NK-92 treated with Interleukin-12 subunit alpha and Interleukin-12 subunit beta, amount 100 ng/mL, for 24 hours (cell line): ENCODE results near the gene SLC43A3.

Experiments used
- DNase-seq: peaks from one replicate; lab custom pipeline; 2025; lab: John Stamatoyannopoulos, UW

Gene SLC43A3

DNA sequence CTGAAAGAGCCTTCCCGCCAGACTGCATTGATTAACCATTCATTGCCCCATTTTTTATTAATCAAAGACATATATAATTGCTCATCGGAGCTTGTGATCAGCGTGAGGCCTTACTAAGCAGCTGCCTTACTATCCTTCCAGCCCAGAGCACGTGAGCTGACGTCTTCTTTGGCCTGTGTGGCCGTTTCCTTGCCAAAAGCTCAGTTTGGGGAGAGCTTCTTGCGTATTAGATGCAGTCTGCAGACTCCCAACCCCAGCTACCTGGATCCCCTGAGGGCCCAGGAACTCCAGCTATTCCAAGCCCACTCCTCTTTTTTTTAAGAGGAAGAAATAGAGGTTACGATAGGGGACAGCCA lies 784 bp upstream of the SLC43A3 start:
- DNase-seq = no peak

DNA sequence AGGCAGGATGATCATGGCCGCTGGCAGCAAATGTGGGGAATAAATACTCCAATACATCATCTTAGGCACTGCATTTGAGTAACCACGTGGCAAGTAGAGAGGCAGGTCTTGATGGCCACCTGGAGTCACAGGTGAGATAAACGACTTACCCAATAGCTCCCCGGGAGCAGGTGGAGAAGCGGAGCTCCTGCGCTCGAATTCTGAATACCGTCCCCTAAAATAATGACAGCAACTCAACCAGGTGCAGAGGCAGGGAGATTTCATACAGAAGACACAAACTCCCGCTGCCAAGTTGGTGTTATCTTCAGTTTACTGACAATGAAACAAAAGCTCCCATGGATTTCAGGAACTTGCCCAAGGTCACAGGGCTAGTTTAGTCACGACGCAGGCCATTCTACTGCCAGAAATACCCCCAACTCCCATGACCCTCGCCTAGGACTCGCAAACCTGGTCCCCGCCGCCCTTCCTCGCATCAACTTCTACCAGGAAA lies 437 bp downstream of the SLC43A3 start:
- DNase-seq = no peak

GRCh38 chr11:57425565-57426438 lies 1.1 kb downstream of the SLC43A3 start:
- DNase-seq = no peak

DNA sequence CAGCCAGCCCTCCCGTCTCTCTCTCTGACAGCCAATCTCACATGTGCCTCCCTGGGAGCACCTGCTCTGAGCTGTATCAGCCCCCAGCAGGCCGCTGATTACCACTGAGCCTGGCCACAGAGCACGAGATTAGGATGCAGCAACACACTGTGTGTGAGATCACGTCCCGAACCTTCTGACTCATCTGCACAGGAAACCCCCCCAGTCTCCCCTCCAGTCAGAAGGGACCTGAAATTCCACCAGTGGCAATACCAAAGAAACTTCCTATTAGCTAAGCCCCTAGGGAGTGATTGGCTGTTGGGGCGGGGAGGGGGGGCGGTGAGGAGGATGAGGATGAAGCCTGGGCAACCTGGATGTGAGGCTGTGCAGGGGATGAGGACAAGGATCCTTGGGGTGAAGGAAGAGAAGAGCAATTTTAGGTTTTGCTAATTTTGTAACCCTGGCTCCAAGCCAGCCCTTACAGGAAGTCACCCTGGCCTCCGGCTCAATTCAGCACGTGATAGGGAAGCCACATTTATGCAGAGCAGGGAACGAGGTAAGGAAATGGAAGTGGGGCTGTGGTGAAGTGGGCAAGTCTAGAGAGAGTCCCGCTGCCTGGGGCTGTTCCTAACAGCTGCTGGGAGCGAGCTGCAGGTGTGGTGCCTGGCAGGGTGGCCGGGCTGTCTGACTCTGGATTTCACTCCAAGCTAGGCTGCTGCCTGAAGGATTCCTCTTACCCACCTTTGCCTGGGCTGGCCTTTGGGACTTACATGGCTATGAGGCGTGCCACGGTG lies 1.9 kb downstream of the SLC43A3 start:
- DNase-seq = peak; percentile 89

GRCh38 chr11:57424137-57424791 lies 2.7 kb downstream of the SLC43A3 start:
- no peak for DNase-seq

DNA sequence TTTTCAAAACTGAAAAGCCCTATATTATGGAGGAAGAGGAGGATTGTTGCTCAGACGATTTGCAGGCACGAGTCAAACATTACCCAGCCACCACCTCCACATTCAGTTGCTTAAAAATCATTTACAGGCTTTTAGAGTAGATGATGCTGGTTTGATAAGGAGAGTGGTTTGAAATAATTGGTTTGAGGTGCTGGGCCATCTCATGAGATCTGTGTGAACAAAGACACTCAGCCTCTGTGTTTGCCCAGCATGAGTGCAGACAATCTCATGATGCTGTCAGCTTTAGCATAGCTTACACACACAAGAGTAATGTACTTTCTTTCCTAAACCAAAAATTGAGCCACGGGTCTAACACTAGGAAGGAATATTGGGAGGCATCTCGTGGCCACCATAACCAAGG lies 4.3 kb downstream of the SLC43A3 start:
- DNase-seq = no peak

DNA sequence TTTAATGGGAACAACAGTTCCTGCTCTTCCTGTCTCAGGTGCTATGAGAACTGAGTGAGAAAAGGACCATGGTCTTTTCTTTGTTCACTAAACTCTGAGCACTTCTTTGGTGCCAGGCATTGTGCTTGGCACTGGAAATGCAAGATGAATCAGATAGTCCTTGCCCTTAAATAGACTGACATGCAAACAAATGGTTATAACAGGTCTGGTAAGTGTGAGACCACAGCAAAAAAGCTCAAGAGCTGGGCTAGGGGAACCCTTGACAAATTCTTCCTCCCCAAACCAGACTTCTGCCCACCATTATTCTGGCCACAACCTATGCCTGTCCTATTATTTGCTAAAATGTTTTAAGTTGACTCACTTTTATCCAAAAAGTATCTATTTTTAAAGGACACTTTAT lies 5.1 kb downstream of the SLC43A3 start:
- peak; percentile 12 for DNase-seq

DNA sequence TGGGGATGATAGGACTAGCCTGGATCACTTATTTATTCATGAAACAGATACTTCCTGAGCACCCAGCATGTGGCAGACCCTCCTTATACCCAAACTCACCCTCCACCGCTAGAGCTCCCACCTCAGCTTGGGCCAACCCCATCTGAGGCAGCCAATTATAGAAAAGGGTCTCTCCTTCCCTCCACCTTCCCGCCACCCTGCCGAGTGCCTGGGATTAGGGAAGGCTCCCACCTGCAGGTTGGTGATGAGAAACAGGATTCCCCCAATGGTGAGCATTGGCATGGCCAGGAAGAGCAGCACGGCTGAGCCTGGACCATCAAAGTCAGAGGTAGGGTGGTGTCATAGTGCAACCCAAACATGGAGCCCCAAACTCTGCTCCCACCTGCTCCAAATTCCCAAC lies 5.9 kb downstream of the SLC43A3 start:
- DNase-seq = no peak

DNA sequence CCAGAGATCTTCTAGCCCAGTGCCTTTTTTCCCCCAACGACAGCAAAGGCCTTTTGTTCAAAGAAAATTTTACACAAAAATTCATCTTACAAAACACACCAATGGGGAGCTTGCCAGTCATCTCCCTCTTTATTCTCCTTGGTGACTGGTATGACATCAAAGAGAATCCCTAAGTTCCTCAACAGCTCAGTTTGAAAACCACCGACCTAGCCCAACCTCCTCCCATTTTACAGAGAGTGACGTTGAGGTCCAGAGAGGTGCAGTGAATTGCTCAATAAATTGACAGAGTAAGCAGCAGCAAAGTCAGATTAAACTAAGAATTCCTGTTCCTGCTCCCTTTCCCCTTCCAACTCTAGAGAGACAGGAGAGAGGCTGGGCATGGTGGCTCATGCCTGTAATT lies 7.8 kb downstream of the SLC43A3 start:
- DNase-seq = no peak

DNA sequence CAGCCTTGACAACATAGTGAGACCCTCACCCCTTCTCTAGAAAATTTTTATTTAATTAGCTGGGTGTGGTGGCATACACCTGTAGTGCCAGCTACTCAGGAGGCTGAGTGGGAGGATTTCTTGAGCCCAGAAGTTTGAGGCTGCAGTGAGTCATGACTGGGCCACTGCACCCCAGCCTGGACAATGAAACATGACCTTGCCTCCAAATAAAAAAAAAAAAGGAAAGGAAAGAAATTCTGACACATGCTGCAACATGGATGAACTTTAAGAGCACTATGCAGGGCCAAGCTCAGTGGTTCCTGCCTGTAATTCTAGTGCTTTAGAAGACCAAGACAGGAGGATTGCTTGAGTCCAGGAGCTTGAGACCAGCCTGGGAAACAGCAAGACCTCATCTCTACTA lies 8.8 kb downstream of the SLC43A3 start:
- DNase-seq = no peak

DNA sequence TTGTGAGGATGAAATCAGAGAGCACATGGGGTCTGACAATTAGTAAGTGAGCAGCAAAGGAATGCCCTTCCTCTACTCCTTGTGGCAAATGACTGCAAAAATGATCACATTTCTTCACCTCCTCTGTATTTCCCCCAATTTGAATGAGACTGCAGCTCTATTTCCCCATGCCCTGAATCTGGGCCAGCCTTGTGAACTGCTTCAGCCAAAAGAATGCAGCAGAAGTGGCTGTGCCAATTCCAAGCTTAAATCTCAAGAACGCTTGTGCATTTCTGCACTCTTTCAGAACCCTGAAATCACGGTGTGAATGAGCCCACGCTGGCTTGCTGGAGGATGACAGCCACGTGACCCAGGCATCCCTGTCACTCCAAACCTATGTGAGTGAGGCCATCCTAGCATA lies 9.9 kb downstream of the SLC43A3 start:
- no peak for DNase-seq

- no peak for DNase-seq
Observed at GRCh38 chr11:57416436-57416835, 10.5 kb downstream of the SLC43A3 start.

DNA sequence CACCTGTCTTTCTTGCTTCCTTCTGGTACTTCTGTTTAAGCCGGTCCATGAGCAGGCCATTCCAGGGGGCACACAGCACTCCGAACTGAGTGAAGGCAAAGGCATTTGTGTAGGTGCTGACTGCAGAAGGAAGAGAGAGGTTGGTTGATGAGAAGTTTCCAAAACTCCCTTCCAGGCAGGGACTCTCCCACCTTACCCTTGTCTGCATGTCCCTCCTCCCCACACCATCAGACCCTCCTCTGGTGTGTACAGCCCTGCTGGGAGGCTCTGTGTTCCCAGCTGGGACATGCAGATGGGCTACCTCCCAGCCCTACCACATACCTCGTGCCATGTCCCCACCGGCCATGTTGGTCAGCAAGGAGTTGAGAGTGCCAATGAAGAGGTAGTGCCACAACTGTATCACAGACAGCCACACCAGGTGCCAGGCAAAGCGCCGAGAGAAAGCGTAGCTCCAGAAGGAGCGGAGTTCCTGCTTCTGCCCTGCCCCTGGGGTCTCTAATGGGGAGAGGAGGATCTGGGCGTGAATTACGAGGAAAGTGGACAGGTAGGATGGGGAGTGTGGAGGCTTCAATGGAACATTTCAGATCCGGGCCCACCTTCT lies 12.2 kb downstream of the SLC43A3 start:
- no peak for DNase-seq

GRCh38 chr11:57413681-57414080 lies 13.2 kb downstream of the SLC43A3 start:
- no peak for DNase-seq

GRCh38 chr11:57410287-57410686 lies 16.6 kb downstream of the SLC43A3 start:
- no peak for DNase-seq

GRCh38 chr11:57409321-57410100 lies 17.4 kb downstream of the SLC43A3 start:
- DNase-seq = no peak

DNA sequence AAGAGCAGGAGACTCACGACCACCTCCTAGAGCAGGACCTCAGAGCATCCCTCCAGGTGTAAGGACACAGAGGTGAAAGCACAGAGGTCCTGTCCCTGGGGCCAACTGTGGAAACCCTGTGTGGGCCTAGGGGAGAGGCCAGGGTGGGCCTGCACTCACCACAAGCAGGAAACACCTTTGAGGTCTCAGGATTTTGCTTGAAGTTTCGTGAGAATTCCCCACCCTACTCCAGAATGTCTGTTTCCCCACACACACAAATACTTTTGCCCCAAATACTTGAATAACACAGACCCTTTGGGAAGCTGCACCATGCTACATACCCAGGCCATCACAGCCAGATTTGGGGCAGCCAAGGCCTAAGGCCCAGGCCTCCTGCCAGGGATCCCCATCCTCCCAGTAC lies 18.1 kb downstream of the SLC43A3 start:
- no peak for DNase-seq

DNA sequence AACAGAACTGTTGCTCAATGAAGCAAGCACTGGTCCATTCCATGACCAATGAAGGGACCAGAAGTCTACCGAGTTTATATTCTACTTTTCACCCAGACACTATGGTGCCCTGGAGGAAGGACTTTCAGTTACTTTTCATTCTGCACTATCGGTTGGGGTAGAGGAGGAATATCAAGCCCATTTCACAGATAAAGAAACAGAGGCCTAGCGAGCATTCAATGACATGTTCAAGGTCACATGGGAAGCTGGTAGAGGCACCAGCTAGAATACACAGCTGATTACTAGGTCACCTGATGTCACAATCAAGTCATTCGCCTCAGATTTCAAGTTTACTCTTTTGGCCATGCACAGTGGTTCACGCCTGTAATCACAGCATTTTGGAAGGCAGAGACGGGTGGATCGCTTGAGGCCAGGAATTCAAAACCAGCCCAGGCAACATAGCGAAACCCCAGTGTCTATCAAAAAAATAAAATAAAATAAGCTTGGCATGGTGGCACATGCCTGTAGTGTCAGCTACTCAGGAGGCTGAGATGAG lies 18.9 kb downstream of the SLC43A3 start:
- DNase-seq = no peak

DNA sequence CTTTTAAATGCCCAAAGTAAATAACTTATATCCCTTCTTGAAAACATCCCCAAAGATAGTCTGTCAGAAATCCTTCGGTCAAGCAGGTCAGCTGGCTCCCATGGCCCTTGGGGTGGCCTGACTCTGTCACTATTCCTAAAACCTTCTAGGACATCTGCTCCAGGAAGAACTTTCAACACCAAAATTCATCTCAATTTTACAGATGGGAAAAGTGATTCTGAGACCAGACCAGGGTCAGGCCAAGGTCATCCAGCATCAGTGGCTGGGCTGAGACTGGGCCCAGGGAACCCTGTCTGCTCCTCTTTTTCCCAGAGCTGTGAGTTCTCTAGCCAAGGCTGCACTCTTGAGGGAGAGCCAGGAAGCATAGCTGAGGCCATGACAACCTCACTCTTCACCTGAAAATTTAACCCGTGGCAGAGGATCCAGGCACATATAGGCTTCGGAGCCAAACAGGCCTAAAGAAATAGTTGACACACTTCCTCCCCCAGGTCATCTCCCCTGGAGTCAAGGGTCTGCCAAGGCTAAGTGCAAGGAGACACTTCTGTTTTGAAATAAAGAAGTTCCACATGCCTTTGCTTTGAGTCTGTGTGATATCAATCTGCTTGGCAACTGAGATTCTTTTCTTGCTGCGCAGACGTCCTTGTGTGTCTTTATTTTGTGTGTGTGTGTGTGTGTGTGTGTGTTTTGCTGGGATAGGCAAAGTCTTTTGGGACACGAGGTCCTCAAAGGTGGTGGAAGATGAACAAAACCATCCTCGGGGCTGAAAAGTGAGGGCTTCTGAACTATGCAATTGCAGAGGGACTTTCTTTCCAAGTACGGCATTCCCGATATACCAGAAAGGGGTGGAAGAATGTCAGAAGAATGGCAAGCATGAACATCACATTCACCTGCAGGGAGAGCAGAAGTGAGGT lies 19.7 kb downstream of the SLC43A3 start:
- no peak for DNase-seq

- DNase-seq = no peak
Observed at GRCh38 chr11:57406337-57406904, 20.5 kb downstream of the SLC43A3 start.
